ENCODE results near the gene TNRC6C. TPM values are rescaled to one million over a fixed set of nuclear protein-coding genes. Genes with fewer than 3 reads are reported as not detected.
A peak's percentile ranks its signal among the peaks of the same experiment; 100 is the strongest.

Gene TNRC6C
- total and polyA plus RNA-seq, 5 donors from 2014 or later = 2.3 to 77.1 (median 3.0) TPM

DNA sequence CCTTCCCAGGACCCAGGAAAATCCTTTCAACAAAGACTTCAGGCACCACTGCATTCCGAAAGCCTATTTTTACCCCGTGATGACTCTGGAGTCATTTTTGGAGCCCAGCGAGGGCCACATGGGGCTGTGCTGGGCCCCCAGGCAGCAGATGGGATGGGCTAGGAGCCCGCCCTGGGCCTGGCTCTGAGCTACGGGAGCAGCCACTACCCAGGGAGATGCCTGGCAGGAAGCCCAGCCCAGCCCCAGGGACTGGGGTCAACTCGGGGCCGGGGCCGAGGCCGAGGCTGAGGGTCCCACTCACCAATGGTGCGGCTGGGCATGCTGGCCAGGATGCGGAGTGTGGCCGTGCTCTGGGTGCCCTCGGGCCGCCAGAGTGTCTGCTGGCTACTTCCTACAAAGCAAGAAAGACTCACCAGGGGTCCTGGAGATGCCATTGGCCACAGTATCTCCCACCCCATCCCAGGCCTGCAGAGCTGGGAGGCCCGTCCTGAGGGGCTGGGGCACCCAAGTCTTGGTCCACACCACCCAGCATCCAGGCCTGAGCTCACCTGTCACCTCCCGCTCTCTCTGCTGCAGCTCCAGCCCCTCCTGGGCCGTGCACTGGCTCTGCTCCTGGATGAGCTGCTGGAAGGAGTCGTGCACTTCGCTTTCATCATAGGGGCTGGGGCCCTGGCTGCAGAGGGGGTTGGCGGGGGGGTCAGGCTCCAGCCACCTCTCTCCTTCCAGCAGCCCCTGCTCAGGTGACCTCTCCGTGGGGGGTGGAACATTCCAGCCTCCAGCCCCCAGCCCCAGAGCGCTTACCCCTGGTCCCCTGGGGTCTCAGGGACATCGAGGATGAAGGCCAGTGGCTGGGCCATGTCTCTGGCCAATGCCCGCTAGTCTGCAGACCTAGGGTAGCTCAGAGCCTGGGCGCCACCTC, 167.7 kb downstream of the TNRC6C start:
- ATAC-seq (ENCODE audit: low read depth in 2 of 2) (no peak), DNase-seq (no peak)
- peak overlapping the region in 2 of 3 donors; percentile 92 to 98 for H3K27ac Mint-ChIP-seq
- H3K4me3 Mint-ChIP-seq = peak overlapping the region; percentile 70 to 94 (median 94)
- peak overlapping the region; percentile 77 for H3K4me3 ChIP-seq (ENCODE audit: low read depth, low read length)
- peaks cover 87% of the 10 kb centered on the region for H3K4me1 ChIP-seq (ENCODE audit: control insufficient read depth, insufficient read depth, low read length, poor library complexity, severe bottlenecking)
- no peaks in the 10 kb centered on the region for H3K9me3 Mint-ChIP-seq
- H3K36me3 Mint-ChIP-seq = peaks cover 28% of the 10 kb centered on the region
- peaks cover 0 to 73% (median 29%) of the 10 kb centered on the region in 4 donors for H3K4me1 Mint-ChIP-seq
- peaks cover 39% of the 10 kb centered on the region for H3K36me3 ChIP-seq (ENCODE audit: control insufficient read depth, insufficient read depth, low read length)
- peak overlapping the region; percentile 92 for H3K27ac ChIP-seq (ENCODE audit: insufficient read depth, low read length, poor library complexity, severe bottlenecking)
- peaks cover 5% of the 10 kb centered on the region for H3K27me3 Mint-ChIP-seq
- H3K9me3 ChIP-seq (ENCODE audit: control insufficient read depth in 2 of 2, low read length in 2 of 2) = no peaks in the 10 kb centered on the region
- H3K27me3 ChIP-seq (ENCODE audit: control insufficient read depth, insufficient read depth, low read length) = no peaks in the 10 kb centered on the region

DNA sequence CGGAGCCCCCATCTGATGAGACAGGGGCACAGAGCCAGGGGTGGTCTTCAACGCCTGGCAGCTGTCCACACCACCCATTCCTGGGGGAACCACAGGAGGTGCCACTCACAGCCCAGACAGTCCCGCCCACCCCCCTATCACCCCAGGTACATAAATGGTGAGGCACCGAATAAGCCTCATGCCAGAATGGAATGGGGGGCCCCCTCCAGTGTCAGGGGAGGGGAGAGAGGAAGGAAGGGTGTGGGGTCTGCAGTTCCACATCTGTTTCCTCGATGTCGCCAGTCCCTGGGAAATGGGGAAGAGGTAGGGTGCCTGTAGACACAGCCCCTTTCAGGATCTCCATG, 168.4 kb downstream of the TNRC6C start:
- H3K4me3 Mint-ChIP-seq = peak overlapping the region; percentile 93 to 100 (median 94)
- H3K9me3 Mint-ChIP-seq = no peaks in the 10 kb centered on the region
- peaks cover 0 to 67% (median 25%) of the 10 kb centered on the region in 4 donors for H3K4me1 Mint-ChIP-seq
- no peak for DNase-seq
- Histone ChIP-seq H3K9me3 (ENCODE audit: control insufficient read depth in 2 of 2, low read length in 2 of 2) (no peaks in the 10 kb centered on the region), H3K36me3 (ENCODE audit: control insufficient read depth, insufficient read depth, low read length) (peaks cover 39% of the 10 kb centered on the region), H3K27ac (ENCODE audit: insufficient read depth, low read length, poor library complexity, severe bottlenecking) (peak overlapping the region; percentile 92), H3K4me3 (ENCODE audit: low read depth, low read length) (peak overlapping the region; percentile 77), H3K27me3 (ENCODE audit: control insufficient read depth, insufficient read depth, low read length) (no peaks in the 10 kb centered on the region), H3K4me1 (ENCODE audit: control insufficient read depth, insufficient read depth, low read length, poor library complexity, severe bottlenecking) (peaks cover 84% of the 10 kb centered on the region)
- no peak for ATAC-seq (ENCODE audit: low read depth in 2 of 2)
- peaks cover 24% of the 10 kb centered on the region for H3K36me3 Mint-ChIP-seq
- H3K27me3 Mint-ChIP-seq = peaks cover 5% of the 10 kb centered on the region
- H3K27ac Mint-ChIP-seq = peak overlapping the region; percentile 92 to 98 (median 93)

DNA sequence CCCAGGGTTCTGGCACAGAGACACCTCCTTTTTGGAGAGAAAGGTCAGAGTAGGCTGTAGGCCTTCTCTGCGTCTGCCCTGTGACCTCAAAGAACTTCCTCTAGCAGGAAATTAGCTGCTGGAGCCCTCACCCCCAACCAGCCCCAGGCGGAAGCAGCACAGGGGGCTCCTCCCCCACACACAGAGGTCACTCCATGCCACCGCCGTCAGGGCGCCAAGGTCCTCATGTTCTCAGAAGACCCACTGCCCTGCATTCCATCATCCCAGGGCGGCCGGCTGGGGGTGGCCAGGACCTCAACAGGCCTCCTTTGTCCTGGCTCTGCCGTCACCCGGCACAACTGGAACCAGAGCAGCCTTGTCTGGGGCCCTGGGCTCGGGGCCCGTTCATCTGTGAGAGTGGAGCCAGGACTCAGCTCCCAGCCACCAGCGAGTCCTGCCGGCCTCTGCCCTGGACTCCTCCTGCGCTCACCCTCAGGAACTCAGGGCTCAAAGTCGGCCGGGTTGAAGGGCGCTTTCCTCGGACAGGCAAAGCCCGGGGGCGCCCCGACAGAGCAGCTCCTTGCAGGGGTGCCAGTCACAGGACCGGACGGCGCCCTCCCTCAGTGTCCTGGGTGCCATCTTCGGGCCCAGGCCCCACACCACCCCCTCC, 168.9 kb downstream of the TNRC6C start:
- Mint-ChIP-seq H3K4me3 (peak overlapping the region; percentile 93 to 100 (median 94)), H3K9me3 (no peaks in the 10 kb centered on the region), H3K36me3 (peaks cover 24% of the 10 kb centered on the region), H3K27ac (peak overlapping the region; percentile 80 to 93 (median 92)), H3K4me1 (peaks cover 0 to 62% (median 23%) of the 10 kb centered on the region in 4 donors), H3K27me3 (peaks cover 5% of the 10 kb centered on the region)
- Histone ChIP-seq H3K4me1 (ENCODE audit: control insufficient read depth, insufficient read depth, low read length, poor library complexity, severe bottlenecking) (peaks cover 83% of the 10 kb centered on the region), H3K36me3 (ENCODE audit: control insufficient read depth, insufficient read depth, low read length) (peaks cover 35% of the 10 kb centered on the region), H3K27me3 (ENCODE audit: control insufficient read depth, insufficient read depth, low read length) (no peaks in the 10 kb centered on the region), H3K9me3 (ENCODE audit: control insufficient read depth in 2 of 2, low read length in 2 of 2) (no peaks in the 10 kb centered on the region), H3K4me3 (ENCODE audit: low read depth, low read length) (peak overlapping the region; percentile 77), H3K27ac (ENCODE audit: insufficient read depth, low read length, poor library complexity, severe bottlenecking) (peak overlapping the region; percentile 92)
- ATAC-seq (ENCODE audit: low read depth in 2 of 2) (peak; percentile 34 to 35), DNase-seq (peak; percentile 64 to 91 (median 75))

DNA sequence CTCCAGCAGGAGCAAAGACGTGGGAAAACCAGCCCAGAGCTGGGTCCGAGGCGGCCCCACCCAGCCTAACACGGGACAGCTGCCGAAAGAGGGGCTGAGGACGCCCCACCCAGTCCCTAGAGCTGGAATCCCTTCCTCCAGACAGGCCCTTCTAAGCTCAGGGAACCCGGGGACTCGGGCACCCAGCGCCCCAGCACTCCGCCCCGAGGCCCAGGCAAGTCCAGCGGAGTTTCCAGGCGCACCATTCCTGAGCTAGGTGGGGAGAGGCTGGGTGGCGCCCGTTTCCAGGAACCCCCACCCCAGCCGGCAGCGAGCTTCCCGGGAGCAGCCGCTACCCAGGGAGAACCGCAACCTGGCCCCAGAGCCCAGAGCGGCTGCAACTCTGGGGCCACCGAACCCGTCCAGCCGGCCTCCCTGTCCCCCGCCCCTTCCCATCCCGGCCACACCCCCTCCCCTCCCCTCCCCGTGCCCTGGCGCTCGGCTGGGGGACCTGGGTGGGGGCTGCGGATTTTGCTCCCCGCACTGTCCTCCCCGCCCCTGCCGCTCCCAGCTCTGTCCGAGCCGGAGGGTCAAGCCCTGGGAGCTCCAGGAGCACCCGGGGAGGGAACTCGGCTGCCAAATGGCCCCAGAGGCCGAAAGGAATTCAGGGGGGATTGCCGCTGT, 169.5 kb downstream of the TNRC6C start:
- H3K36me3 ChIP-seq (ENCODE audit: control insufficient read depth, insufficient read depth, low read length) = peaks cover 31% of the 10 kb centered on the region
- Mint-ChIP-seq H3K4me1 (peaks cover 0 to 60% (median 23%) of the 10 kb centered on the region in 4 donors), H3K27ac (peak overlapping the region; percentile 80 to 93 (median 92)), H3K36me3 (peaks cover 21% of the 10 kb centered on the region), H3K4me3 (peak overlapping the region; percentile 93 to 100 (median 94)), H3K27me3 (peaks cover 5% of the 10 kb centered on the region), H3K9me3 (no peaks in the 10 kb centered on the region)
- peak overlapping the region; percentile 77 for H3K4me3 ChIP-seq (ENCODE audit: low read depth, low read length)
- peak overlapping the region; percentile 92 for H3K27ac ChIP-seq (ENCODE audit: insufficient read depth, low read length, poor library complexity, severe bottlenecking)
- H3K27me3 ChIP-seq (ENCODE audit: control insufficient read depth, insufficient read depth, low read length) = no peaks in the 10 kb centered on the region
- no peaks in the 10 kb centered on the region for H3K9me3 ChIP-seq (ENCODE audit: control insufficient read depth in 2 of 2, low read length in 2 of 2)
- peaks cover 83% of the 10 kb centered on the region for H3K4me1 ChIP-seq (ENCODE audit: control insufficient read depth, insufficient read depth, low read length, poor library complexity, severe bottlenecking)
- no peak for ATAC-seq (ENCODE audit: low read depth in 2 of 2)
- DNase-seq = no peak

DNA sequence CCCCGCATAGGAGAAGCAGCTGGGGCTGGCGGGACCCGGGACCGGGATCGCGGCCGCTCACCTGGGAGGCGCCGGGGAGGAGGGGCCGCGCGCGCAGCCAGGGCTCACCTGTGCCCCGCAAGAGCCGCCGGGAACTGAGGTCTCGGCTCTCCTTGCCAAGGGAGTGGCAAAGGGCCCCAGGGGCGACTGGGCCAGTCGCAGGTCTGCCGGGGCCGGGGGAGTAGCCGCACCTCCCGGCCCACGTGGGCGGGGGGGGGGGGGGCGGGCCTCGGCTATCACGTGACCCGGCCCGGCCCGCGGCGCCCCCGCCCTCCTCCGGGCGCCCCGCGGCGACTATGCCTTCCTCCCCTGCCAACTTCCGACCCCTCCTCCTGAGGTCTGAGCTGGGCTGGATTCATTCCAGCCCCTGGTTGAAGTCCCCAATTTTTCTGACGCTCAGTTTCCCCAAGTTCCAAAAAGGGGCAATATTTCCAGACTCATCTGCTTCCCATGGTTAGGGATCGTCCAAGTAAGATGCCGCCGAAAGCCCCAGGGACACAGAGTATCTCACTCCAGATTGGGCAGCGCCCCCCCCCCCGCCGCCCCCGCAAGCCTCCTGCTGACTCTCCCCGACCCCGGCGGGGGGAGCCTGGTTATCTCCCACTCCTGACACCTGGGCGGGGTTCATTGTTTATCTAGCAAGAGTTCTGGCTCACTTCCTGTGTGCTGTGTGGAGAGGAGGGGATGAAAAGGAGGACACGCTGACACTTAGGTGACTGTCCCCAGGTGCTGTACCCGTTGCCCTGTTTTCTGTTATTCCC, 170.2 kb downstream of the TNRC6C start, which contains the start of gene TMC6:
TSS of gene TMC6 (minus strand) at position 205 of the 800 bp plus-strand sequence. CDS start 1,923 bp downstream, outside the sequence.
- H3K36me3 Mint-ChIP-seq = peaks cover 19% of the 10 kb centered on the region
- no peaks in the 10 kb centered on the region for H3K9me3 Mint-ChIP-seq
- peaks cover under 1 to 60% (median 20%) of the 10 kb centered on the region in 4 donors for H3K4me1 Mint-ChIP-seq
- Histone ChIP-seq H3K27me3 (ENCODE audit: control insufficient read depth, insufficient read depth, low read length) (no peaks in the 10 kb centered on the region), H3K36me3 (ENCODE audit: control insufficient read depth, insufficient read depth, low read length) (peaks cover 28% of the 10 kb centered on the region), H3K27ac (ENCODE audit: insufficient read depth, low read length, poor library complexity, severe bottlenecking) (peak within 1 kb of the TSS; percentile 92), H3K4me3 (ENCODE audit: low read depth, low read length) (peak within 1 kb of the TSS; percentile 84), H3K4me1 (ENCODE audit: control insufficient read depth, insufficient read depth, low read length, poor library complexity, severe bottlenecking) (peaks cover 83% of the 10 kb centered on the region), H3K9me3 (ENCODE audit: control insufficient read depth in 2 of 2, low read length in 2 of 2) (no peaks in the 10 kb centered on the region)
- DNase-seq (peak; percentile 69 to 88 (median 78)), ATAC-seq (ENCODE audit: low read depth in 2 of 2) (peak; percentile 18 to 20)
- H3K27me3 Mint-ChIP-seq = peaks cover 5% of the 10 kb centered on the region
- H3K4me3 Mint-ChIP-seq = peak within 1 kb of the TSS; percentile 99 to 100 (median 99)
- peak within 1 kb of the TSS; percentile 93 to 97 (median 96) for H3K27ac Mint-ChIP-seq

DNA sequence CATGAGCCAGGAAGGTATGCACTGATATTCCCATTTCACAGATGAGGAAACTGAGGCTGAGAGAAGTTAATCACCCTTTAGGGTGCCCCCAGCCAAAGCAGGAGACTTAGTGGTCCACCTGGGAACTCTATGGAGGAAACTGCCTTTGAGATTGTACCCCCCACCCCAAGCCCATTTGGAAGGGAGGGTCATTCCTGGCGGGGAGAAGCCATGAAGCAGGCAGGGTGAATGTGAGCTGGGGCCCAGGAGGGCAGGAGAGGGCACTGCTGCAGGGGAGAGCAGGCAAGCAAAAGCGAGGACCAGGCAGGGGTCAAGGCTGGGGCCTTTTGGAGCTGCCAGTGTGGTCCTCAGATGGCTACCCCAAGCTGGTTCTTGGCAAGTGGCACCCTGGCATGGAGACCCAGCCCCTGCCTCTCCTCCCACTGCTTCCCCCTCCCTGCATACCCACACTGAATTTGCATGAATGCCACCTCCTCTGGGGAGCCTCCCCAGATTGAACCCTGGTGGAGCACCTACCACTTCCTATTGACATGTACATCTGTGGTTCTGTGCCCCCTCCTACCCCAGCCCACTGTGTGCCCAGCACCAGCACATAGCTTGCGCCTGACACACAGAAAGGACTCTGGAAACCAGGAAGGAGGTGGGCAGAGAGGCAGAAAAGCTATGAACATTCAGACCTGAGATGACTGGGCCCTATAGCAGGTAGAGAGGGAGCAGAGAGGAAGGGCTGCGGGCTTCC, 171.0 kb downstream of the TNRC6C start:
- DNase-seq (peak in 2 of 3 donors; percentile 61 to 90), ATAC-seq (ENCODE audit: low read depth in 2 of 2) (no peak)
- peaks cover 5% of the 10 kb centered on the region for H3K27me3 Mint-ChIP-seq
- peak overlapping the region; percentile 95 to 99 (median 99) for H3K4me3 Mint-ChIP-seq
- Histone ChIP-seq H3K4me1 (ENCODE audit: control insufficient read depth, insufficient read depth, low read length, poor library complexity, severe bottlenecking) (peaks cover 83% of the 10 kb centered on the region), H3K4me3 (ENCODE audit: low read depth, low read length) (peak overlapping the region; percentile 84), H3K9me3 (ENCODE audit: control insufficient read depth in 2 of 2, low read length in 2 of 2) (no peaks in the 10 kb centered on the region), H3K36me3 (ENCODE audit: control insufficient read depth, insufficient read depth, low read length) (peaks cover 28% of the 10 kb centered on the region), H3K27ac (ENCODE audit: insufficient read depth, low read length, poor library complexity, severe bottlenecking) (peak overlapping the region; percentile 92), H3K27me3 (ENCODE audit: control insufficient read depth, insufficient read depth, low read length) (no peaks in the 10 kb centered on the region)
- H3K9me3 Mint-ChIP-seq = no peaks in the 10 kb centered on the region
- peaks cover 8 to 60% (median 26%) of the 10 kb centered on the region in 4 donors for H3K4me1 Mint-ChIP-seq
- H3K27ac Mint-ChIP-seq = peak overlapping the region; percentile 93 to 97 (median 96)
- H3K36me3 Mint-ChIP-seq = peaks cover 24% of the 10 kb centered on the region
